ENCODE data around the gene ATOSA. TPM values are rescaled to one million over a fixed set of nuclear protein-coding genes. Genes with fewer than 3 reads are reported as not detected.

ATOSA gene
- total RNA-seq, 1 experiment from 2014 or later = 35.7 TPM

GRCh38 chr15:52699457-52699856, 20.3 kb upstream of the ATOSA start:
- Histone ChIP-seq H3K4me3 (no peak overlapping the region), H3K36me3 (ENCODE audit: low read depth) (no peaks in the 10 kb centered on the region), H3K27ac (no peak overlapping the region), H3K27me3 (ENCODE audit: insufficient read depth, low read depth) (no peaks in the 10 kb centered on the region), H3K4me1 (replicated peaks; ENCODE audit: insufficient read depth) (no peaks in the 10 kb centered on the region), H2AFZ (no peak overlapping the region), H3K79me2 (ENCODE audit: low read depth) (no peaks in the 10 kb centered on the region), H3K9me3 (ENCODE audit: insufficient read depth, low read depth) (no peaks in the 10 kb centered on the region), H3F3A (ENCODE audit: insufficient read depth, low read depth) (no peaks in the 10 kb centered on the region), H4K20me1 (ENCODE audit: insufficient read depth) (no peaks in the 10 kb centered on the region), H3K4me2 (no peak overlapping the region), H3K9me2 (ENCODE audit: insufficient read depth) (no peaks in the 10 kb centered on the region)
- no peak for TF ChIP-seq EZH2 (IDR thresholded peaks at IDR 0.05; ENCODE audit: low read depth)
- no peak for TF ChIP-seq CTCF (conservative IDR thresholded peaks at IDR 0.05)
- CTCF ChIA-PET = no interaction called here
- POLR2A ChIA-PET (ENCODE audit: unreplicated experiment) = no interaction called here
- no TSS peak for BruUV-seq (replicated peaks)
- DNase-seq = no peak
- intact Hi-C loops (cut with micrococcal nuclease; ENCODE audit: unreplicated experiment) = no loop called here

GRCh38 chr15:52698514-52698913, 19.3 kb upstream of the ATOSA start:
- ChIA-PET CTCF (no interaction called here), POLR2A (ENCODE audit: unreplicated experiment) (no interaction called here)
- no peak for TF ChIP-seq CTCF (conservative IDR thresholded peaks at IDR 0.05)
- no peak for TF ChIP-seq EZH2 (IDR thresholded peaks at IDR 0.05; ENCODE audit: low read depth)
- no peaks in the 10 kb centered on the region for H3K9me3 ChIP-seq (ENCODE audit: insufficient read depth, low read depth)
- no TSS peak for BruUV-seq (replicated peaks)
- H3K79me2 ChIP-seq (ENCODE audit: low read depth) = no peaks in the 10 kb centered on the region
- DNase-seq = no peak
- no peaks in the 10 kb centered on the region for H4K20me1 ChIP-seq (ENCODE audit: insufficient read depth)
- H3K9me2 ChIP-seq (ENCODE audit: insufficient read depth) = no peaks in the 10 kb centered on the region
- no peak overlapping the region for H3K27ac ChIP-seq
- no peak overlapping the region for H3K4me3 ChIP-seq
- H3K4me1 ChIP-seq (replicated peaks; ENCODE audit: insufficient read depth) = no peaks in the 10 kb centered on the region
- intact Hi-C loops (cut with micrococcal nuclease; ENCODE audit: unreplicated experiment) = no loop called here
- no peaks in the 10 kb centered on the region for H3K36me3 ChIP-seq (ENCODE audit: low read depth)
- H2AFZ ChIP-seq = no peak overlapping the region
- no peak overlapping the region for H3K4me2 ChIP-seq
- H3F3A ChIP-seq (ENCODE audit: insufficient read depth, low read depth) = no peaks in the 10 kb centered on the region
- H3K27me3 ChIP-seq (ENCODE audit: insufficient read depth, low read depth) = no peaks in the 10 kb centered on the region

- no TSS peak for BruUV-seq (replicated peaks)
- POLR2A ChIA-PET (ENCODE audit: unreplicated experiment) = no interaction called here
- no peak overlapping the region for H3K27ac ChIP-seq
Observed at GRCh38 chr15:52697051-52697450, 17.9 kb upstream of the ATOSA start.

More at GRCh38 chr15:52697051-52697450, 17.9 kb upstream of the ATOSA start:
- Histone ChIP-seq H3K4me2 (no peak overlapping the region), H3K9me3 (ENCODE audit: insufficient read depth, low read depth) (no peaks in the 10 kb centered on the region), H3K27me3 (ENCODE audit: insufficient read depth, low read depth) (no peaks in the 10 kb centered on the region), H2AFZ (no peak overlapping the region), H4K20me1 (ENCODE audit: insufficient read depth) (no peaks in the 10 kb centered on the region), H3K79me2 (ENCODE audit: low read depth) (no peaks in the 10 kb centered on the region), H3K36me3 (ENCODE audit: low read depth) (no peaks in the 10 kb centered on the region), H3K9me2 (ENCODE audit: insufficient read depth) (no peaks in the 10 kb centered on the region), H3K4me1 (replicated peaks; ENCODE audit: insufficient read depth) (no peaks in the 10 kb centered on the region), H3F3A (ENCODE audit: insufficient read depth, low read depth) (no peaks in the 10 kb centered on the region), H3K4me3 (no peak overlapping the region)
- DNase-seq = no peak
- CTCF ChIA-PET = no interaction called here
- intact Hi-C loops (cut with micrococcal nuclease; ENCODE audit: unreplicated experiment) = no loop called here
- TF ChIP-seq EZH2 (IDR thresholded peaks at IDR 0.05; ENCODE audit: low read depth) (no peak), CTCF (conservative IDR thresholded peaks at IDR 0.05) (no peak)

All from PC-9 (cell line).